ENCODE measurements around the gene C6orf62.
"Not testable (repeated sequence)": the region's sequence is repeated elsewhere in the genome, so short reads cannot be mapped to it uniquely, and the experiment has no call there.

Gene C6orf62

GRCh38 chr6:24719125-24719971, at the start of gene C6orf62:
Gene C6orf62, minus strand, starts transcription at chr6:24719154. Its CDS starts 486 bp downstream, at chr6:24718668.
- no peak for DNase-seq

GRCh38 chr6:24768361-24768760, 49.4 kb upstream of the C6orf62 start:
- no peak for DNase-seq

GRCh38 chr6:24766680-24767462, 47.9 kb upstream of the C6orf62 start:
- DNase-seq = no peak

GRCh38 chr6:24765968-24766367, 47.0 kb upstream of the C6orf62 start:
- DNase-seq = not testable (repeated sequence)

- not testable (repeated sequence) for DNase-seq
Observed at GRCh38 chr6:24764833-24765828, 46.2 kb upstream of the C6orf62 start.

GRCh38 chr6:24763578-24763977, 44.6 kb upstream of the C6orf62 start:
- no peak for DNase-seq

- DNase-seq = no peak
Observed at GRCh38 chr6:24761851-24762250, 42.9 kb upstream of the C6orf62 start.

GRCh38 chr6:24761193-24761835, 42.4 kb upstream of the C6orf62 start:
- no peak for DNase-seq

GRCh38 chr6:24760210-24760609, 41.3 kb upstream of the C6orf62 start:
- no peak for DNase-seq

GRCh38 chr6:24759718-24760117, 40.8 kb upstream of the C6orf62 start:
- DNase-seq = no peak

GRCh38 chr6:24757611-24758010, 38.7 kb upstream of the C6orf62 start:
- no peak for DNase-seq

- no peak for DNase-seq
Observed at GRCh38 chr6:24755279-24755678, 36.3 kb upstream of the C6orf62 start.

- not testable (repeated sequence) for DNase-seq
Observed at GRCh38 chr6:24754378-24754777, 35.4 kb upstream of the C6orf62 start.

GRCh38 chr6:24753545-24753944, 34.6 kb upstream of the C6orf62 start:
- no peak for DNase-seq

GRCh38 chr6:24752917-24753492, 34.1 kb upstream of the C6orf62 start:
- no peak for DNase-seq

GRCh38 chr6:24752503-24752902, 33.5 kb upstream of the C6orf62 start:
- DNase-seq = no peak

- DNase-seq = not testable (repeated sequence)
Observed at GRCh38 chr6:24750878-24751277, 31.9 kb upstream of the C6orf62 start.

- DNase-seq = no peak
Observed at GRCh38 chr6:24749297-24749696, 30.3 kb upstream of the C6orf62 start.

- DNase-seq = no peak
Observed at GRCh38 chr6:24744911-24745310, 26.0 kb upstream of the C6orf62 start.

- no peak for DNase-seq
Observed at GRCh38 chr6:24743944-24744335, 25.0 kb upstream of the C6orf62 start.

- no peak for DNase-seq
Observed at GRCh38 chr6:24743265-24743943, 24.4 kb upstream of the C6orf62 start.
